Measurements from ENCODE around the gene APOF. TPM values are rescaled to one million over a fixed set of nuclear protein-coding genes. Genes with fewer than 3 reads are reported as not detected.

Gene APOF
- total RNA-seq, 1 experiment from 2014 or later, result not detected

GRCh38 chr12:56377989-56378316 lies 15.3 kb upstream of the APOF start:
- POLR2A ChIA-PET (ENCODE audit: unreplicated experiment), result no interaction called here
- H3K27ac ChIP-seq, result no peak overlapping the region
- H3K4me3 ChIP-seq, result no peak overlapping the region
- intact Hi-C loops (cut with micrococcal nuclease; ENCODE audit: unreplicated experiment), result no loop called here
- H3K9me3 ChIP-seq (ENCODE audit: insufficient read depth, low read depth), result no peaks in the 10 kb centered on the region
- no peaks in the 10 kb centered on the region for H3K79me2 ChIP-seq (ENCODE audit: low read depth)
- no peaks in the 10 kb centered on the region for H3K27me3 ChIP-seq (ENCODE audit: insufficient read depth, low read depth)
- no peak for DNase-seq
- H3F3A ChIP-seq (ENCODE audit: insufficient read depth, low read depth), result no peaks in the 10 kb centered on the region
- H3K4me1 ChIP-seq (replicated peaks; ENCODE audit: insufficient read depth), result no peaks in the 10 kb centered on the region
- H3K9me2 ChIP-seq (ENCODE audit: insufficient read depth), result no peaks in the 10 kb centered on the region
- TF ChIP-seq CTCF (conservative IDR thresholded peaks at IDR 0.05) (no peak), EZH2 (IDR thresholded peaks at IDR 0.05; ENCODE audit: low read depth) (no peak)
- CTCF ChIA-PET, result no interaction called here
- H2AFZ ChIP-seq, result no peak overlapping the region
- no peaks in the 10 kb centered on the region for H4K20me1 ChIP-seq (ENCODE audit: insufficient read depth)
- no TSS peak for BruUV-seq (replicated peaks)
- H3K36me3 ChIP-seq (ENCODE audit: low read depth), result no peaks in the 10 kb centered on the region
- no peak overlapping the region for H3K4me2 ChIP-seq

GRCh38 chr12:56377310-56377988 lies 14.8 kb upstream of the APOF start:
- Histone ChIP-seq H4K20me1 (ENCODE audit: insufficient read depth) (no peaks in the 10 kb centered on the region), H3K9me3 (ENCODE audit: insufficient read depth, low read depth) (no peaks in the 10 kb centered on the region), H3K27me3 (ENCODE audit: insufficient read depth, low read depth) (no peaks in the 10 kb centered on the region), H3F3A (ENCODE audit: insufficient read depth, low read depth) (no peaks in the 10 kb centered on the region), H3K4me3 (no peak overlapping the region), H3K79me2 (ENCODE audit: low read depth) (no peaks in the 10 kb centered on the region), H3K4me2 (no peak overlapping the region), H2AFZ (no peak overlapping the region), H3K4me1 (replicated peaks; ENCODE audit: insufficient read depth) (no peaks in the 10 kb centered on the region), H3K27ac (no peak overlapping the region), H3K9me2 (ENCODE audit: insufficient read depth) (no peaks in the 10 kb centered on the region), H3K36me3 (ENCODE audit: low read depth) (no peaks in the 10 kb centered on the region)
- no TSS peak for BruUV-seq (replicated peaks)
- CTCF ChIA-PET, result no interaction called here
- no peak for DNase-seq
- intact Hi-C loops (cut with micrococcal nuclease; ENCODE audit: unreplicated experiment), result no loop called here
- POLR2A ChIA-PET (ENCODE audit: unreplicated experiment), result no interaction called here
- TF ChIP-seq CTCF (conservative IDR thresholded peaks at IDR 0.05) (no peak), EZH2 (IDR thresholded peaks at IDR 0.05; ENCODE audit: low read depth) (no peak)

- intact Hi-C loops (cut with micrococcal nuclease; ENCODE audit: unreplicated experiment), result no loop called here
Observed at GRCh38 chr12:56375598-56376434, 13.2 kb upstream of the APOF start.

More at GRCh38 chr12:56375598-56376434, 13.2 kb upstream of the APOF start:
- BruUV-seq (replicated peaks), result no TSS peak
- ChIA-PET POLR2A (ENCODE audit: unreplicated experiment) (no interaction called here), CTCF (no interaction called here)
- Histone ChIP-seq H3K27me3 (ENCODE audit: insufficient read depth, low read depth) (no peaks in the 10 kb centered on the region), H3K27ac (no peak overlapping the region), H3K79me2 (ENCODE audit: low read depth) (no peaks in the 10 kb centered on the region), H3K4me3 (no peak overlapping the region), H3K4me2 (no peak overlapping the region), H2AFZ (no peak overlapping the region), H3K9me2 (ENCODE audit: insufficient read depth) (no peaks in the 10 kb centered on the region), H3F3A (ENCODE audit: insufficient read depth, low read depth) (no peaks in the 10 kb centered on the region), H3K4me1 (replicated peaks; ENCODE audit: insufficient read depth) (no peaks in the 10 kb centered on the region), H4K20me1 (ENCODE audit: insufficient read depth) (no peaks in the 10 kb centered on the region), H3K9me3 (ENCODE audit: insufficient read depth, low read depth) (no peaks in the 10 kb centered on the region), H3K36me3 (ENCODE audit: low read depth) (no peaks in the 10 kb centered on the region)
- no peak for DNase-seq
- TF ChIP-seq EZH2 (IDR thresholded peaks at IDR 0.05; ENCODE audit: low read depth) (no peak), CTCF (conservative IDR thresholded peaks at IDR 0.05) (no peak)
